ENCODE results near the gene ZCCHC7.

DNA sequence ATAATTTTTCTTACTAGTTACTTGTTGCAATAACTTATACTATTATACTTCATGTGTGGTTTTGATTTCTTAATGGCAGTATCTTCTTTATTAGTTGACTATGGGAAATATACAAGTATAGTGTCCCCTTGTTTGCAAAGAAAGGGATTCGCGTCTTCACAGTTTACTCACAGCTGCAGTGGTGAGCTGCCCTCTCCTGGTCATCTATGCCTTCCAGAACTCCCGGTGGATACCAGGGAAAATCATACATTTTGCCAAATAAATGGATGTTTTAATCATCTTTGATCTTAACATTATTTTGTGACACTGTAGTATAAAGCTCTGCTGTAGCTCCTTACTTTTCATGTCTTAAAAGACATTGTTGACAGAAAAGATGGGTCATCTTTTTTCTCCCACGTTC, 142.0 kb downstream of the ZCCHC7 start:
- TF ChIP-seq, protein P1, sequence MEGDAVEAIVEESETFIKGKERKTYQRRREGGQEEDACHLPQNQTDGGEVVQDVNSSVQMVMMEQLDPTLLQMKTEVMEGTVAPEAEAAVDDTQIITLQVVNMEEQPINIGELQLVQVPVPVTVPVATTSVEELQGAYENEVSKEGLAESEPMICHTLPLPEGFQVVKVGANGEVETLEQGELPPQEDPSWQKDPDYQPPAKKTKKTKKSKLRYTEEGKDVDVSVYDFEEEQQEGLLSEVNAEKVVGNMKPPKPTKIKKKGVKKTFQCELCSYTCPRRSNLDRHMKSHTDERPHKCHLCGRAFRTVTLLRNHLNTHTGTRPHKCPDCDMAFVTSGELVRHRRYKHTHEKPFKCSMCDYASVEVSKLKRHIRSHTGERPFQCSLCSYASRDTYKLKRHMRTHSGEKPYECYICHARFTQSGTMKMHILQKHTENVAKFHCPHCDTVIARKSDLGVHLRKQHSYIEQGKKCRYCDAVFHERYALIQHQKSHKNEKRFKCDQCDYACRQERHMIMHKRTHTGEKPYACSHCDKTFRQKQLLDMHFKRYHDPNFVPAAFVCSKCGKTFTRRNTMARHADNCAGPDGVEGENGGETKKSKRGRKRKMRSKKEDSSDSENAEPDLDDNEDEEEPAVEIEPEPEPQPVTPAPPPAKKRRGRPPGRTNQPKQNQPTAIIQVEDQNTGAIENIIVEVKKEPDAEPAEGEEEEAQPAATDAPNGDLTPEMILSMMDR (IDR thresholded peaks at IDR 0.05; ENCODE audit: extremely low read depth in 1 of 2, insufficient read depth in 1 of 2, low read depth in 1 of 2, low read length in 2 of 2) = peak; percentile 54 to 55
- TF ChIP-seq FOS (IDR thresholded peaks at IDR 0.05; ENCODE audit: borderline replicate concordance, insufficient read depth, low read length) = no peak
- no peak for TF ChIP-seq JUN (IDR thresholded peaks at IDR 0.05; ENCODE audit: borderline replicate concordance, insufficient read depth, insufficient read length, low read depth)
- TF ChIP-seq POLR2A (IDR thresholded peaks at IDR 0.05; ENCODE audit: low read depth, low read length) = no peak
- TF ChIP-seq EZH2 (IDR thresholded peaks at IDR 0.05; ENCODE audit: borderline replicate concordance, low read depth, low read length, severe bottlenecking) = no peak
- TF ChIP-seq POLR2AphosphoS5 (IDR thresholded peaks at IDR 0.05; ENCODE audit: insufficient read depth, low read depth, low read length) = no peak
- TF ChIP-seq, protein P2, sequence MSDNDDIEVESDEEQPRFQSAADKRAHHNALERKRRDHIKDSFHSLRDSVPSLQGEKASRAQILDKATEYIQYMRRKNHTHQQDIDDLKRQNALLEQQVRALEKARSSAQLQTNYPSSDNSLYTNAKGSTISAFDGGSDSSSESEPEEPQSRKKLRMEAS (IDR thresholded peaks at IDR 0.05; ENCODE audit: insufficient read depth, insufficient read length) = no peak
- TF ChIP-seq MYC (IDR thresholded peaks at IDR 0.05; ENCODE audit: low read depth, low read length) = no peak
- TF ChIP-seq GATA2 (IDR thresholded peaks at IDR 0.05; ENCODE audit: insufficient read depth, insufficient read length, low read depth, low read length) = no peak
